ENCODE measurements around the gene ZNF575.
A peak's percentile ranks its signal among the peaks of the same experiment; 100 is the strongest.
"Not testable (repeated sequence)": the region's sequence is repeated elsewhere in the genome, so short reads cannot be mapped to it uniquely, and the experiment has no call there.

The ZNF575 gene

GRCh38 chr19:43544077-43544476 is 11.1 kb downstream of the ZNF575 start:
- DNase-seq (ENCODE audit: low read depth in 2 of 2), result no peak

DNA sequence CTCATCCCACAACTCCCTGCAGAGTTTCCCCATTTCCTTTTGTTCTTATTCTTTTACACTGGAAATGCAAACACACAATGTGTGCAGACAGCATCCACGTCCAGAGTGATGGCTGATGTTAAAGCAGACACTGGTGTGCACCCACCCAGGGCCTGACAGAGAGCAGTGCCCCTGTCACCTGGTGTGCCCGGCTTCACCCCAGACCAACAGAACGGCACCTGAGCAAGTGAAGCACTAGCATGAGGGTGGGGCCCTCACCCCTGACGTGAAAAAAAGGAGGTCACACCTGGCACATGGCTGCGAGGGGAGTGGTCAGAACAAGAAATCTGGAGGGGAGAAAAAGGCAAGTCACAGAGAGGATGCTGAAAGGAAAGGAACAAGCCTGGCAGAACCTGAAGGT is 12.3 kb downstream of the ZNF575 start:
- no peak for DNase-seq (ENCODE audit: low read depth in 2 of 2)

DNA sequence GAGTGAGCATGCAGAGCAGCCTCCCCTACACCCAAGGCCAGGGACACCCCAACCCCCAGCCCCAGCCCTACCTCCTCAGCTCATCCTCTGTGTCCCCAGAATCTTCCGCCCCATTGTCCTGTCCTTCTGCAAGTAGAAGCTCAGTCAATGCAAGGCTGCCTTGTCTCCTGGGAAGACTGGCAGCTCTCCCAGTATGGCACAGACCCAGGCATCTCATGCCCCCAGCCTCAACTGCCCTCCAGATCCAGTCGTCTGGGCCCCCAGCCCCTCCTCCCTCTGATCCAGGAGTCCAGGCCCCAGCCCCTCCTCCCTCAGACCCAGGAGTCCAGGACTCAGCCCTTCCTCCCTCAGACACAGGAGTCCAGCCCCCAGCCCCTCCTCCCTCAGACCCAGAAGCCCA is 13.0 kb downstream of the ZNF575 start:
- no peak for DNase-seq (ENCODE audit: low read depth in 2 of 2)

- DNase-seq (ENCODE audit: low read depth in 2 of 2), result no peak
These were observed 13.6 kb downstream of the ZNF575 start for GRCh38 chr19:43546581-43546980.

- DNase-seq (ENCODE audit: low read depth in 2 of 2), result not testable (repeated sequence)
These were observed 14.9 kb downstream of the ZNF575 start for GRCh38 chr19:43547926-43548325.

GRCh38 chr19:43548706-43549105 is 15.7 kb downstream of the ZNF575 start:
- no peak for DNase-seq (ENCODE audit: low read depth in 2 of 2)

GRCh38 chr19:43551399-43552197 is 18.6 kb downstream of the ZNF575 start:
- no peak for DNase-seq (ENCODE audit: low read depth in 2 of 2)

DNA sequence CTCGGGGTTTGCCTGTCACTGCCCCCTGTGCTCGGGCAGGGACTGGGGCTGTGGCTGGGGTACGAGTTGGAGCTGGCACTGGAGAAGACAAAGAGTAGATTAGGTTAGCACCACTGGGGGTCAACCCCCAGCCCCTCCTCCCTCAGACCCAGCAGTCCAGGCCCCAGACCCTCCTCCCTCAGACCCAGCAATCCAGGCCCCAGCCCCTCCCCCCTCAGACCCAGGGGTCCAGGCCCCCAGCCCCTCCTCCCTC is 19.1 kb downstream of the ZNF575 start:
- DNase-seq (ENCODE audit: low read depth in 2 of 2), result no peak

DNA sequence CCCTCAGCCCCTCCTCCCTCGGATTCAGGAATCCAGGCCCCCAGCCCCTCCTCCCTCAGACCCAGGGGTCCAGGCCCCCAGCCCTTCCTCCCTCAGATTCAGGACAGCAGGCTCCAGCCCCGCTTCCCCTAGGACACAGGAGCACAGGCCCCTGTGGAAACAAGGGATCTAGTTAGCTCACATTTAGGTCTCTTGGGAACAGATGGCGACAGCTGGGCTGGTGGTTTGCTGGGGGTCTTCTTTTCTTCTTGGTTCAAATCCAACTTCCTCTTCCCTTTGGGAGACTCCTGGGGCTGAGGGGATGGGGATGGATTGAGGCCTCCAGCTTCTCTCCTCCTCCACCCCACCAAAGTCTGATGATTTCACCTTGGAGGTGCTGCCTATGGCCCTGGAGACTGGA is 19.6 kb downstream of the ZNF575 start:
- no peak for DNase-seq (ENCODE audit: low read depth in 2 of 2)

GRCh38 chr19:43553656-43554055 is 20.7 kb downstream of the ZNF575 start:
- no peak for DNase-seq (ENCODE audit: low read depth in 2 of 2)

DNA sequence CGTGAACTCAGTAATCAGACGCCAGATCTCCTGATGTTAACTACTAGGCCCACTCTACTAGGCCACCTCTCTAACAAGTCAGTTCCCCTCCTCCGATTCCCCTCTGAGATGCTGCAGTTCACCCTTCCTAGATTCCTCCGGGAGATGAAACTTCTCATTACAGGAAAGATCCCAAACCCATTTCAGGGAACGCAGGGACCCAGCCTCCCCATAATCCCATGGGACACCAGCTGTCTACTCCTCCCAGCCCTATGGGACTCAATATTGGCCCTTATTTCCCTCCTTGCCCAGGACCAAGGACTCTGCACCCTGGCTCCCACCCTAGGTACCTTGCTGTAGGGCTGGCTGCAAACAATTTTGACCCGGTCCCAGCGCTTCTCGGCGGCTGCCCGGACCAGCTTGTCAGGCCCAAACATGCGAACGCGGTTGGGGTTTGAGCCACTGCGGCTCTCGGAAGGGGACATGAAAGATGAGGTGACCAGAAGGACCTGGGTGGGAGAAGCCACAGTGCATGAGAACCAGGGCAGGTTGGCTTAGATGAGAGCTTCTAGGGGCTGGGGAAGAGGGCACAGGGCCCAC is 21.4 kb downstream of the ZNF575 start:
- DNase-seq (ENCODE audit: low read depth in 2 of 2), result no peak

- DNase-seq (ENCODE audit: low read depth in 2 of 2), result peak; percentile 52 to 70
These were observed 22.3 kb downstream of the ZNF575 start for GRCh38 chr19:43555185-43555770.

DNA sequence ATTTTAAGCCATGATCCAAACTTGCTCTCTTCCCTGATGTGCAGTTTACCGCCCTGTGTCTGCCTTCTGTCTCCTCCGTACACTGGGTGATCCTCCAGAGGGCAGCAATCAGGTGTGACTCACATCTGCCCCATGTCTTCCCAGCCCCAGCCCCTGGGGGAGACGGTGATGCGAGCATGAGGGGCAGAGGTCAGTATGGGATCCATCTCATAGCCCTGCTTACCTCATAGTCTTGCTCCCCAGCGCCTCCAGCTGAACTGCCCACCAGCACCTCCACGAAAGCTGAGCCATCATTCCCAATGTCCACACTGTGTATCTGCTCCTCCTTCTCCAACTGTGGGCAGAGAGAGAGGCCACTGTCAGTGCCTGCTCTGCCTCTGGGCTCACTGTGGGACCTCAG is 27.7 kb downstream of the ZNF575 start:
- DNase-seq (ENCODE audit: low read depth in 2 of 2), result no peak

- no peak for DNase-seq (ENCODE audit: low read depth in 2 of 2)
These were observed 28.4 kb downstream of the ZNF575 start for GRCh38 chr19:43561139-43561970.

GRCh38 chr19:43562226-43562697 is 29.3 kb downstream of the ZNF575 start:
- no peak for DNase-seq (ENCODE audit: low read depth in 2 of 2)

DNA sequence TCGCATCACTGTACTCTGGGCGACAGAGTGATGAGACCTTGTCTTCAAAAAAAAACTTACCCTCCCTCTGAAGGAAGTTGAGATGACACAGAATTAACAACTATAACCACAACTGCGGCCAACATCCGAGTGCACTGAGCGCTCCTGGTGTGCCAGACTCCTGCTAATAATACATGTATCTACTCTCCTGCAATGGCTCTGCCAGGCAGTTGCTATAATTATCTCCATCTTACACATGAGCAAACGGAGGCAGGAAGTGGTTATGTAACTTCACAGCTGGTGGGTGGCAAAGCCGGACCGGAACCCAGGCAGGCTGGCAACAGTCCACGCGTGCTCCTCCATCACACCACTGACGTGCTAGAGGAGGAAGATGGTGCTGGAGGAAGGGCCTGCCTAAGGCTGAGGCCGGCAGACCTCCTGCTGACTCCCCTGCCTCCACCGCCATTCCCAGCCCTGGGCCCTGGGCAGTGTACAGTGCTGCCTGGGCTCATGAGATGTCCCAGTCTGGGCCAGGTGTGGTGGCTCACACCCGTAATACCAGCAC is 29.8 kb downstream of the ZNF575 start:
- DNase-seq (ENCODE audit: low read depth in 2 of 2), result peak; percentile 66 to 67

DNA sequence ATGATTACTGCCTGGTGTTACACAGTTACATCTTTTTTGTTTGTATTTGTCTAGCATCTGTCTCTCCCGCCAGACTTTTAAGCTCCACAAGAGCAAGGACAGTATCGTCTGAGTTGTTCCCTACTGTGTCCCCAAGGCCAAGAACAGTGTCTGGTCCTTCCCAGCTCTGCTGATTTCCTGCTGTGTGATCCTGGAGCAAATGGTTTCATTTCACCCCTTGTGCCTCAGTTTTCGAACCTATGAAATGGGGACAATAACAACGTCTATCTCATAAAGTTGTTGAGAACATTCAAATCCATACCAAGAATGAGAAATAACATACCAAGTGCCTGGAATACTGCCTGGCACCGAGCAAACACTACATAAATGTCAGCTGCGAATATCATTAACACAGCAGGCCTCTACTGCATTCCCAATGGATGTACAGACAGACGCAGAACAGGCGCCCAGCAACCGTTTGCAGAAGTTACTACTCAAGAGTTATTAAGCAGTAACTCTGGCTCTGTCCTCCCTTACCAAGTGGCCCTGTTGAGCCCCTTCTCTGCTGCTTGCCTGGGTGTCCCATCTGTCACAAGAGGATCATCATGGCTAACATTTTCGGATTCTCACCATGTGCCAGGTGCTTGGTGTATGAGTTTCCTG is 30.9 kb downstream of the ZNF575 start:
- DNase-seq (ENCODE audit: low read depth in 2 of 2), result no peak

- no peak for DNase-seq (ENCODE audit: low read depth in 2 of 2)
These were observed 31.8 kb downstream of the ZNF575 start for GRCh38 chr19:43564800-43565199.

- no peak for DNase-seq (ENCODE audit: low read depth in 2 of 2)
These were observed 36.7 kb downstream of the ZNF575 start for GRCh38 chr19:43569657-43570056.

- no peak for DNase-seq (ENCODE audit: low read depth in 2 of 2)
These were observed 37.3 kb downstream of the ZNF575 start for GRCh38 chr19:43570174-43570791.

DNA sequence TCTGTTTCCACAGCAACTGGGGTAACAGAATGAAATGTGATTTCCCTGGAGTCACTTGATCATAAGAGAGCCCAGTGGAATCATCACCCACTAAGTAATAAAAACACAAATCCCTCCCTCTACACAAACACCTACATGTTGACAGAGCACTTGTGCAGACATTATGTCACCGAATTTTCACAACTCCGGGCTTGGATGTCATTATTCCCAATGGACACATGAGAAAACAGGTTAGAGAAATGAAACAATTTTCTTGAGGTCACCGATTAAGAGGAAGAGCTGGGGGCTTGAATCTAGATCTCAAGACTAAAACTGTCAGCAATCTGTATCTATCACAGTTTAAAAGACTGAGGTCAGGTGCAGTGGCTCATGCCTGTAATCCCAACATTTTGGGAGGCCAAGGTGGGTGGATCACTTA is 39.2 kb downstream of the ZNF575 start:
- no peak for DNase-seq (ENCODE audit: low read depth in 2 of 2)
